Measurements from ENCODE around the gene TPO.

Gene TPO

DNA sequence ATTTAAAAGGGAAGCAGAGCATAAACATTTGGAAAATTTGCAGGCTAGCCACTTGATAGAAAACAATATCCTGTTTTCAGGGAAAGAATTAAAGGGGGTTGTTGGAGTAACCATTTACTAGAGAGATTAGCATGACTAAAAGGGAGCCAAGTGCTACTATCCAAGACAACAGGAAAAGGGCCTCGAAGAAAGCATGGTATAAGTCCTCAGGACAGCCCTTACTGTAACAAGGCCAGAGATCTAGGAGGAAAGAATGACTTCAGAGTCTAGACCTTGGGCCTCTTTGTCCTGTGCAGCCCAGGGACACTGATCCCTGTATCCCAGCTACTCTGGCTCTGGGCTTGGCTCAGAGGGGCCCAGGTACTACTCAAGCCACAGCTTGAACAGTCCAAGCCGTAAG, 16.6 kb downstream of the TPO start:
- TF ChIP-seq CTCF (IDR thresholded peaks at IDR 0.05; ENCODE audit: poor library complexity, severe bottlenecking), result no peak
- no peaks in the 10 kb centered on the region for H3K9me3 ChIP-seq (ENCODE audit: severe bottlenecking)
- DNase-seq (ENCODE audit: low spot score), result no peak
- no peak for ATAC-seq (ENCODE audit: low read depth)
- no peaks in the 10 kb centered on the region for H3K27me3 ChIP-seq (ENCODE audit: insufficient read depth, poor library complexity, severe bottlenecking)
- no peaks in the 10 kb centered on the region for H3K36me3 ChIP-seq (ENCODE audit: low read depth)
- H3K4me3 ChIP-seq (ENCODE audit: severe bottlenecking), result no peak overlapping the region
- H3K27ac ChIP-seq (ENCODE audit: poor library complexity, severe bottlenecking), result no peak overlapping the region
- no peaks in the 10 kb centered on the region for H3K4me1 ChIP-seq (ENCODE audit: insufficient read depth, poor library complexity, severe bottlenecking)

GRCh38 chr2:1430491-1430890, 17.2 kb downstream of the TPO start:
- no peaks in the 10 kb centered on the region for H3K9me3 ChIP-seq (ENCODE audit: severe bottlenecking)
- H3K4me3 ChIP-seq (ENCODE audit: severe bottlenecking), result no peak overlapping the region
- H3K27me3 ChIP-seq (ENCODE audit: insufficient read depth, poor library complexity, severe bottlenecking), result no peaks in the 10 kb centered on the region
- no peak for DNase-seq (ENCODE audit: low spot score)
- no peaks in the 10 kb centered on the region for H3K4me1 ChIP-seq (ENCODE audit: insufficient read depth, poor library complexity, severe bottlenecking)
- H3K27ac ChIP-seq (ENCODE audit: poor library complexity, severe bottlenecking), result no peak overlapping the region
- no peaks in the 10 kb centered on the region for H3K36me3 ChIP-seq (ENCODE audit: low read depth)
- no peak for TF ChIP-seq CTCF (IDR thresholded peaks at IDR 0.05; ENCODE audit: poor library complexity, severe bottlenecking)
- ATAC-seq (ENCODE audit: low read depth), result no peak

DNA sequence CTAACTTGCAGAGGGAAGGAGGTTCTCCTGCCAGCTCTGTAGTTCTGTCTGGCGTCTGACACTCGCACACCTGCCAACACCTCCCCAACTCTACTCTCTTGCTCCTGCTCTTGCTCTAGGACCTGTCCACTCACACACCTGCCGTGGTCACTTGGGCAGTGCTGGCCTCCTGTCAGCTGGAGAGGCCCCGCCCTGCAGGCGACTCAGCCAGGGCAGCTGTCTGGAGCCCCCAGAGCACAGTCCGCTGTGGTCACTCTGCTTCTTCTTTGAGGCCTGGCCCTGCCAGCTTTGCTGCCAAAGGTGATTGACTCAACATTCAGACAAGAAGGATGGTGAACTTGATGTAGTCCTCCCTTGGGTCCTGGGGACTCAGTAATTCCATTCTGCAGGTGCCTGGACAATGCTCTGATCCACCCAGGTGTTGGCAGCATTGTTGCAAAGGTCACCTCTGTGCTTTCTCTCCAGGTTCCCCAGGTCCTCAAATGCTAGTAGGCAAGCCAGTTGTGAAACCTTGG, 18.7 kb downstream of the TPO start:
- ATAC-seq (ENCODE audit: low read depth) (no peak), DNase-seq (ENCODE audit: low spot score) (no peak)
- Histone ChIP-seq H3K4me3 (ENCODE audit: severe bottlenecking) (no peak overlapping the region), H3K27me3 (ENCODE audit: insufficient read depth, poor library complexity, severe bottlenecking) (no peaks in the 10 kb centered on the region), H3K27ac (ENCODE audit: poor library complexity, severe bottlenecking) (no peak overlapping the region), H3K36me3 (ENCODE audit: low read depth) (no peaks in the 10 kb centered on the region), H3K4me1 (ENCODE audit: insufficient read depth, poor library complexity, severe bottlenecking) (no peaks in the 10 kb centered on the region), H3K9me3 (ENCODE audit: severe bottlenecking) (no peaks in the 10 kb centered on the region)
- no peak for TF ChIP-seq CTCF (IDR thresholded peaks at IDR 0.05; ENCODE audit: poor library complexity, severe bottlenecking)

DNA sequence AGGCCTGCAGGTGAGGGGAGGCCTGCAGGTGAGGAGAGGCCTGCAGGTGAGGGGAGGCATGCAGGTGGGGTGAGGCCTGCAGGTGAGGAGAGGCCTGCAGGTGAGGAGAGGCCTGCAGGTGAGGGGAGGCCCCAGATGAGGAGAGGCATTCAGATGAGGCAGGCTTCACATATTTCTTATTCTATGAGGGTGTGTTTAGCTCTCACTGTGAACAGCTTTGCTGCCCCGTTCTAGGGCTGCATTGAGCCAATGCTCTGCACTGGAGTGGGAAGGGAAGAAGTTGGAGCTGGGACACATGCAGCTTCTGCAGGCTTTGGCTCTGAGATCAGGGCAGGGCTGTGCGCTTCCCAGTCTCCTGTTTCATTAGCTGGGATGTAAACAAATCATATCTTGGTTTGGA, 19.5 kb downstream of the TPO start:
- no peaks in the 10 kb centered on the region for H3K27me3 ChIP-seq (ENCODE audit: insufficient read depth, poor library complexity, severe bottlenecking)
- ATAC-seq (ENCODE audit: low read depth) (no peak), DNase-seq (ENCODE audit: low spot score) (no peak)
- no peaks in the 10 kb centered on the region for H3K9me3 ChIP-seq (ENCODE audit: severe bottlenecking)
- TF ChIP-seq CTCF (IDR thresholded peaks at IDR 0.05; ENCODE audit: poor library complexity, severe bottlenecking), result no peak
- H3K4me1 ChIP-seq (ENCODE audit: insufficient read depth, poor library complexity, severe bottlenecking), result no peaks in the 10 kb centered on the region
- no peak overlapping the region for H3K4me3 ChIP-seq (ENCODE audit: severe bottlenecking)
- H3K27ac ChIP-seq (ENCODE audit: poor library complexity, severe bottlenecking), result no peak overlapping the region
- no peaks in the 10 kb centered on the region for H3K36me3 ChIP-seq (ENCODE audit: low read depth)

DNA sequence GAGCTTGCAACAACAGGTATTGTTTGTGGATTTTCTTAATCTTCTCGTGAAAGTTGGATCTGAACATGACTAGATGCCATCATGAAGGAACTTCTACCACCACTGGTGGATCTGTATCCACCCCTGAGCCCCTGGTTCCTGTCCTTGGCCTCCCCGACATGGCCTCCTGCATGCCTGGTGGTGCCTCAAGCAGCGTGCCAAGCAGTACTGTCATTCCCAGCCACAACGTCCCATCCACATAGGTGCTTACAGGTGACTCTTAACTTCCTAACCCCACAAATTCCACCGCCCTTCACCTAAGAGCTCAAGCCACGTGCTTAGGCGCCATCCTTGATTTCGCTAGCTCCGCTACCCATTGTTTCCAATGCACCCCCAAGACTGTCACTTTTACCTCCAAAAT, 23.1 kb downstream of the TPO start:
- no peak overlapping the region for H3K4me3 ChIP-seq (ENCODE audit: severe bottlenecking)
- H3K27me3 ChIP-seq (ENCODE audit: insufficient read depth, poor library complexity, severe bottlenecking), result no peaks in the 10 kb centered on the region
- no peaks in the 10 kb centered on the region for H3K4me1 ChIP-seq (ENCODE audit: insufficient read depth, poor library complexity, severe bottlenecking)
- ATAC-seq (ENCODE audit: low read depth), result no peak
- no peaks in the 10 kb centered on the region for H3K36me3 ChIP-seq (ENCODE audit: low read depth)
- TF ChIP-seq CTCF (IDR thresholded peaks at IDR 0.05; ENCODE audit: poor library complexity, severe bottlenecking), result no peak
- H3K27ac ChIP-seq (ENCODE audit: poor library complexity, severe bottlenecking), result no peak overlapping the region
- DNase-seq (ENCODE audit: low spot score), result no peak
- no peaks in the 10 kb centered on the region for H3K9me3 ChIP-seq (ENCODE audit: severe bottlenecking)

All from RWPE2 (cell line).